GM13976 (cell line): Measurements from ENCODE around the gene ZNF160.

ENCODE experiments used
- DNase-seq: peaks from one replicate; pipeline ENCODE4 v3.0.0; 2012; ENCODE audit warnings: low spot score
- CTCF ChIP-seq: IDR thresholded peaks from 2 replicates; pipeline ENCODE4 v1.5.1; 2012; ENCODE audit warnings: borderline replicate concordance, mild to moderate bottlenecking; ENCODE audit not compliant: insufficient read depth; ENCODE audit errors: extremely low read depth, missing control alignments, control extremely low read depth
- in situ Hi-C: fragments of 300-500 bp; cut with MboI; formaldehyde crosslinking; loops from one replicate; pipeline ENCODE4 v1.12.0; 2022; ENCODE audit warnings: low sequenced_read_pairs, mixed read lengths, inconsistent platforms; ENCODE audit not compliant: unreplicated experiment

The ZNF160 gene

GRCh38 chr19:53103234-53104203 lies at the start of gene ZNF160:
Gene ZNF160, minus strand, starts transcription at chr19:53103422. Its CDS starts 17,146 bp downstream, at chr19:53086276.
- in situ Hi-C loops: no loop called here
- TF ChIP-seq CTCF: no peak
- DNase-seq: peak; percentile 100

DNA sequence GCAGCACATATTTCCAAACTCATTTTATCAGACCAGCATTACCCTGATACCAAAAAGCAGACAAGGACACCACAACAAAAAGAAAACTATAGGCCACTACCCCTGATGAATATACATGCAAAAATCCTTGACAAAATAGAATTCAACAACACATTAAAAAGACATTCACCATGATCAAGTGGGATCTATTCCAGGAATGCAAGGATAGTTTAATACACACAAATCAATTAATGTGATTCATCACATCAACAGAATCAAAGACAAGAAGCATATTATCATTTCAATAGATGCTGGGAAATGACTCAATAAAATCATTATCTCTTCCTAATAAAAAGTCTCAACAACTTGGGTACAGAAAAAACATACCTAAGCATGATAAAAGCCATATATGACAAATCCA lies 44.4 kb upstream of the ZNF160 start:
- no peak for DNase-seq
- in situ Hi-C loops: no loop called here

DNA sequence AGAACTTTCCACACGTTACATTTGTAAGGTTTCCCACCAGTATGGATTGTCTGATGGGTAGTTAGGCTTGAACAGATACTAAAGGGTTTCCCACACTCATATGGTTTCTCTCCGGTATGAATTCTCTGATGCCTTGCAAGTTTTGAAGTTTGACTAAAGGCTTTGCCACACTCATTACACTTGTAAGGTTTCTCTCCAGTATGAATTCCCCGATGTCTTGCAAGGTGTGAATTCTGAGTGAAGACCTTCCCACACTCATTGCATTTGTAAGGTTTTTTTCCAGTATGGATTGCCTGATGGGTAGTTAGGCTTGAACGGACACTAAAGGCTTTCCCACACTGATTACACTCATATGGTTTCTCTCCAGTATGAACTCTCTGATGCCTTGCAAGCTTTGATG lies 37.1 kb upstream of the ZNF160 start:
- in situ Hi-C loops: no loop called here
- no peak for TF ChIP-seq CTCF
- DNase-seq: no peak

More for the DNA sequence above, 44.4 kb upstream of the ZNF160 start:
- no peak for TF ChIP-seq CTCF

GRCh38 chr19:53136432-53136831 lies 33.2 kb upstream of the ZNF160 start:
- in situ Hi-C loops: no loop called here
- no peak for DNase-seq

DNA sequence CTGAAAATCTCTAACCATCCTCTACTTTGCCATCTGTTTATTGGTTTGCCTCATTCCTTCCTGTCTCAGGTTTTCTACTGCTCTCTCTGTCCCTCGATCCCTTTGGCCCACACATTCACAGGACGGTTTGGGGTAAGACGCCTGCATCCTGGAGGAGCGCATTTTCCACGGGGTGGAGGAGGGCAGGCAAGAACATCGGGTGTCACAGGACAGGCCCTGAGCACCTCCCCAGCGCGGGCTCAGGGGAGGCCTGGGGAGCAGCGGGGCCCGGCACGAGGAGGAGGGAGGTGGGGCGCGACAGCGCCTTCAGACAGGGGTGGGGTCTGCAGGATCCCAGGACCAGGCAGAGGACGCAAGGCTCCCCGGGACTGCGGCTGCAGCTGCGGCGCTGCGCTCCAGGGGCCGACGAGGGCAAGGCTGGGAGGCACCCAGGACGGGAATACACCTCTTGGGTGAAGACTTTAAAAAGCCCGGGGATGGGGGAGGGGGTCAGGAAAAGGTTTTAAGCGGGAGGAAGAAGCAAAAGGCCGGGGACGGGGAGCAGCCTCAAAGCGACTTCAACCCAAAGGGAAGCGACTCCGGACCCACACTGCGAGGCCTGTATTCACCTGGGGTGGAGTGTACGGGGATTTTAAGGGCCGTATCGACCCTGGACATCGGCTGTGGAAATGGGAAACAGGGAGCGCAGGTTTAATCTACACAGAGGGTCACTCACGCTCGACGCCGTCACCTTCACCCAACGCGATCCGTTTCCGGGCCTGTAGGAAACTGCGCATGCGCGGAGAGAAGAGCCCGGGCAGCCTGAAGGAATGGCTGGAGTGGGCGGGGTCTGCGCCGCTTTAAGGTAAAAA lies 29.1 kb upstream of the ZNF160 start, which contains the start of gene ZNF415:
ZNF415 (minus strand) TSS at position 770 of the 851 bp plus-strand sequence. CDS start 10,234 bp downstream, outside the sequence.
- DNase-seq: peak; percentile 67
- no peak for TF ChIP-seq CTCF
- in situ Hi-C loops: no loop called here

More at GRCh38 chr19:53136432-53136831, 33.2 kb upstream of the ZNF160 start:
- TF ChIP-seq CTCF: no peak

DNA sequence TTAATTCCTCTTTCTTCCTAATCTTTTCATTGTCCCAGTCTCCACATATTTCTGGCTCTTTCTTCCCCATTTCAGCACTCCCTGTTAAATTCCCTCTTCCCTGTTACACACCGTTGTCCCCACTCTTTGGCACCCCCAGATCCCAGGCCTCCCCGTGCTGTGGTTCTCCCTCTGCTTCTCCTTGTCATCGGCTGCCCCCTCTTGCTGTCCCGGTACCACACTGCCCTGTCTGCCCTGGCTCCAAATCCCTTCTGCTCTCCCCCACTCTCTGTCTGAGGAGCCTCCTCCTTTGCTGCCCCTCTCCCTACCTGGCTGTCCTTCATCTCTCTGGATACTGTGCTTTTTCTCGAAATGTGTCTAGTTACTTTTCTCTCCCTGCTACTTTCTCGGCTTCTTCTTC lies 28.5 kb upstream of the ZNF160 start:
- in situ Hi-C loops: no loop called here
- no peak for DNase-seq
- no peak for TF ChIP-seq CTCF
